ENCODE data around the gene HTT.

HTT gene

GRCh38 chr4:3136454-3136853 is 62.0 kb downstream of the HTT start:
- Histone ChIP-seq H4K20me1 (ENCODE audit: insufficient read depth, low read length) (no peaks in the 10 kb centered on the region), H3K4me3 (ENCODE audit: low read length) (no peak overlapping the region), H2AFZ (ENCODE audit: low read length) (no peak overlapping the region), H3K4me1 (ENCODE audit: low read length) (no peaks in the 10 kb centered on the region), H3K9me2 (replicated peaks; ENCODE audit: insufficient read depth, low read length) (no peaks in the 10 kb centered on the region), H3K27me3 (replicated peaks; ENCODE audit: insufficient read depth, low read length) (no peaks in the 10 kb centered on the region), H3K79me2 (ENCODE audit: low read length) (no peaks in the 10 kb centered on the region), H3K27ac (ENCODE audit: low read length) (no peak overlapping the region), H3K36me3 (replicated peaks; ENCODE audit: insufficient read depth, low read length) (0 out of 2 replicates have a peak, but pooled peaks cover 9% of the 10 kb centered on the region), H3K9me3 (replicated peaks; ENCODE audit: insufficient read depth, low read length) (no peaks in the 10 kb centered on the region), H3K9ac (ENCODE audit: low read length) (no peak overlapping the region), H3F3A (ENCODE audit: insufficient read depth, low read length) (no peaks in the 10 kb centered on the region), H3K4me2 (ENCODE audit: low read depth, low read length) (no peak overlapping the region)
- no peak for DNase-seq
- TF ChIP-seq, protein P1, sequence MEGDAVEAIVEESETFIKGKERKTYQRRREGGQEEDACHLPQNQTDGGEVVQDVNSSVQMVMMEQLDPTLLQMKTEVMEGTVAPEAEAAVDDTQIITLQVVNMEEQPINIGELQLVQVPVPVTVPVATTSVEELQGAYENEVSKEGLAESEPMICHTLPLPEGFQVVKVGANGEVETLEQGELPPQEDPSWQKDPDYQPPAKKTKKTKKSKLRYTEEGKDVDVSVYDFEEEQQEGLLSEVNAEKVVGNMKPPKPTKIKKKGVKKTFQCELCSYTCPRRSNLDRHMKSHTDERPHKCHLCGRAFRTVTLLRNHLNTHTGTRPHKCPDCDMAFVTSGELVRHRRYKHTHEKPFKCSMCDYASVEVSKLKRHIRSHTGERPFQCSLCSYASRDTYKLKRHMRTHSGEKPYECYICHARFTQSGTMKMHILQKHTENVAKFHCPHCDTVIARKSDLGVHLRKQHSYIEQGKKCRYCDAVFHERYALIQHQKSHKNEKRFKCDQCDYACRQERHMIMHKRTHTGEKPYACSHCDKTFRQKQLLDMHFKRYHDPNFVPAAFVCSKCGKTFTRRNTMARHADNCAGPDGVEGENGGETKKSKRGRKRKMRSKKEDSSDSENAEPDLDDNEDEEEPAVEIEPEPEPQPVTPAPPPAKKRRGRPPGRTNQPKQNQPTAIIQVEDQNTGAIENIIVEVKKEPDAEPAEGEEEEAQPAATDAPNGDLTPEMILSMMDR (IDR thresholded peaks at IDR 0.05; ENCODE audit: low read length), result peak; percentile 28
- TF ChIP-seq EZH2phosphoT487 (IDR thresholded peaks at IDR 0.05; ENCODE audit: low read length), result no peak

GRCh38 chr4:3137908-3138307 is 63.4 kb downstream of the HTT start:
- Histone ChIP-seq H3K4me3 (ENCODE audit: low read length) (no peak overlapping the region), H3K79me2 (ENCODE audit: low read length) (no peaks in the 10 kb centered on the region), H3K4me1 (ENCODE audit: low read length) (no peaks in the 10 kb centered on the region), H3K27me3 (replicated peaks; ENCODE audit: insufficient read depth, low read length) (no peaks in the 10 kb centered on the region), H3K9me3 (replicated peaks; ENCODE audit: insufficient read depth, low read length) (no peaks in the 10 kb centered on the region), H2AFZ (ENCODE audit: low read length) (no peak overlapping the region), H4K20me1 (ENCODE audit: insufficient read depth, low read length) (no peaks in the 10 kb centered on the region), H3K27ac (ENCODE audit: low read length) (no peak overlapping the region), H3K9me2 (replicated peaks; ENCODE audit: insufficient read depth, low read length) (no peaks in the 10 kb centered on the region), H3K9ac (ENCODE audit: low read length) (no peak overlapping the region), H3K4me2 (ENCODE audit: low read depth, low read length) (no peak overlapping the region), H3F3A (ENCODE audit: insufficient read depth, low read length) (no peaks in the 10 kb centered on the region), H3K36me3 (replicated peaks; ENCODE audit: insufficient read depth, low read length) (no peaks in the 10 kb centered on the region)
- TF ChIP-seq, protein P1 (IDR thresholded peaks at IDR 0.05; ENCODE audit: low read length), result no peak
- no peak for TF ChIP-seq EZH2 (optimal IDR thresholded peaks at IDR 0.05; ENCODE audit: low read depth, low read length)
- no peak for TF ChIP-seq EZH2phosphoT487 (IDR thresholded peaks at IDR 0.05; ENCODE audit: low read length)
- DNase-seq, result no peak

GRCh38 chr4:3145234-3145924 is 70.9 kb downstream of the HTT start:
- Histone ChIP-seq H3F3A (ENCODE audit: insufficient read depth, low read length) (no peaks in the 10 kb centered on the region), H4K20me1 (ENCODE audit: insufficient read depth, low read length) (no peaks in the 10 kb centered on the region), H3K79me2 (ENCODE audit: low read length) (no peaks in the 10 kb centered on the region), H3K27ac (ENCODE audit: low read length) (no peak overlapping the region), H3K4me2 (ENCODE audit: low read depth, low read length) (no peak overlapping the region), H3K9me2 (replicated peaks; ENCODE audit: insufficient read depth, low read length) (no peaks in the 10 kb centered on the region), H3K27me3 (replicated peaks; ENCODE audit: insufficient read depth, low read length) (no peaks in the 10 kb centered on the region), H3K4me3 (ENCODE audit: low read length) (no peak overlapping the region), H3K9me3 (replicated peaks; ENCODE audit: insufficient read depth, low read length) (no peaks in the 10 kb centered on the region), H3K9ac (ENCODE audit: low read length) (no peak overlapping the region), H3K36me3 (replicated peaks; ENCODE audit: insufficient read depth, low read length) (no peaks in the 10 kb centered on the region), H3K4me1 (ENCODE audit: low read length) (no peaks in the 10 kb centered on the region), H2AFZ (ENCODE audit: low read length) (no peak overlapping the region)
- no peak for DNase-seq
- TF ChIP-seq EZH2 (optimal IDR thresholded peaks at IDR 0.05; ENCODE audit: low read depth, low read length) (no peak), EZH2phosphoT487 (IDR thresholded peaks at IDR 0.05; ENCODE audit: low read length) (no peak)
- TF ChIP-seq, protein P1 (IDR thresholded peaks at IDR 0.05; ENCODE audit: low read length), result no peak
